ENCODE data around the gene FBH1.
"Not testable (repeated sequence)": the region's sequence is repeated elsewhere in the genome, so short reads cannot be mapped to it uniquely, and the experiment has no call there.

The FBH1 gene

DNA sequence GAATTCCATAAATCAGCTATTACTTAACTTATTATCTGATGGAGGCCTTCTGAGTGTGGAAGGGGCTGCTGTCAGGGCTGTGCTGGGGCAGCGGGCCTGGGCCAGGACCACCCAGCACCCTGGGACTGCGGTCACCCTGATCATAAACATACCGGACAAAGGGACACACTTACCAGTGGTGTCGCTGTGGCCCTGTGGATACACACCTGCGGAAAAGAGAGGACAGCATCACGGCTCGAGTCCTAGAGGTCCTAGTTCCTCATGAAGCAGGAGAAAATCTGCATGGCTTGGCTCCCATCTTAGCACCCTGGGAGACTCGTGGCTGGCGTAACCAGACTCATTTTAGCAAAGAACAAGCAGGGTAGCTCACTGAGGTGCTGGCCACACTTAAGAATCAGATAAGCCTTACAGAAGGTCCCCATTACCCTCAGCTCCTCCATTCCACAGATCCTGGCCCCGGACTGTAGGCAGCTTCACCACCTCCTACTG, 69.6 kb downstream of the FBH1 start:
- DNase-seq (ENCODE audit: low read depth in 3 of 3) = no peak

DNA sequence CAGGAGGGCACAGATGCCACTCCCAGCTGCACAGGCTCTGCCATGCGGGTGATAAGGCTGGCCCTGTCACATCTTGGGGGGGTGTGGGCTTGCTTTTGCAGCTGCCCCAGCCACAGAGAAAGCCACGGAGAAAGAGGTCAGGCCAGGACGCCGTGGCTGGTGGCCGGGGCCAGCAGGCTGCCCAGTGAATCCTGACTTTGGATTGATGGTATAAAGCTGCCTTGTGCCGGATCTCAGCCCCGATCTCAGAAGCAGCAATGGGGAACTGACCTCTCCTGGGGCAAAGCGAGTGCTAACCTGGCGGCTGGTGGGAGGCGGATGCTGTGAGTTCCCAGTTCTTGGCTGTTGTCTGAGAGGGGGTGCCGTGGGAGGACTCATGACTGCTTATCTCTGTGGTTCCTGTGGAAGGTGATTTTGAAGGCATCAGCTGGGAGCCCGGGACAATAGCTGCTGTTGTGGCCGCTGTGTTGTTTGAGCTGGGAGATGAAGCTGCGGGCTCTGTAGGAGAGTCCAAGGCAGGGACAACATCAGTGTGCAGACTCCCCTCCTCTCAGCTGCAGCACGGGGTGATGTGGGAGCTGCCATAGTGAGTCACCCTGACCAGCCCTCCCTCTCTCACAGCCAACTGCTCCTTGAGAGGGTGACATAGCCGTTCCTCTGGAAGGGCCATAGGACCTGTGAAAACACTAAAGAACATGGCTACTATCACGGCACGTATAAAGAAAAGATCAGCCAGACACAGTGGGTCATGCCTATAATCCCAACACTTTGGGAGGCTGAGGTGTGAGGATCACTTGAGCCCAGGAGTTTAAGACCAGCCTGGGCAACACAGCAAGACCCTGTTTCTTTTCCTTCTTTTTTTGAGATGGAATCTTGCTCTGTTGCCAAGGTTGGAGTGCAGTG, 70.3 kb downstream of the FBH1 start:
- no peak for DNase-seq (ENCODE audit: low read depth in 3 of 3)

DNA sequence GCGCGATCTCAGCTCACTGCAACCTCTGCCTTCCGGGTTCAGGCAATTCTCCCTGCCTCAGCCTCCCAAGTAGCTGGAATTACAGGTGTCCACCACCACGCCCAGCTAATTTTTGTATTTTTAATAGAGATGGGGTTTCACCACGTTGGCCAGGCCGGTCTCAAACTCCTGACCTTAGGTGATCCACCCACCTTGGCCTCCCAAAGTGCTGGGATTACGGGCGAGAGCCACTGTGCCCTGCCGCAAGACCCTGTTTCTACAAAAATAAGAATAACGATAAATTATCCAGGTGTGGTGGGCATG, 70.9 kb downstream of the FBH1 start:
- DNase-seq (ENCODE audit: low read depth in 3 of 3) = not testable (repeated sequence)

DNA sequence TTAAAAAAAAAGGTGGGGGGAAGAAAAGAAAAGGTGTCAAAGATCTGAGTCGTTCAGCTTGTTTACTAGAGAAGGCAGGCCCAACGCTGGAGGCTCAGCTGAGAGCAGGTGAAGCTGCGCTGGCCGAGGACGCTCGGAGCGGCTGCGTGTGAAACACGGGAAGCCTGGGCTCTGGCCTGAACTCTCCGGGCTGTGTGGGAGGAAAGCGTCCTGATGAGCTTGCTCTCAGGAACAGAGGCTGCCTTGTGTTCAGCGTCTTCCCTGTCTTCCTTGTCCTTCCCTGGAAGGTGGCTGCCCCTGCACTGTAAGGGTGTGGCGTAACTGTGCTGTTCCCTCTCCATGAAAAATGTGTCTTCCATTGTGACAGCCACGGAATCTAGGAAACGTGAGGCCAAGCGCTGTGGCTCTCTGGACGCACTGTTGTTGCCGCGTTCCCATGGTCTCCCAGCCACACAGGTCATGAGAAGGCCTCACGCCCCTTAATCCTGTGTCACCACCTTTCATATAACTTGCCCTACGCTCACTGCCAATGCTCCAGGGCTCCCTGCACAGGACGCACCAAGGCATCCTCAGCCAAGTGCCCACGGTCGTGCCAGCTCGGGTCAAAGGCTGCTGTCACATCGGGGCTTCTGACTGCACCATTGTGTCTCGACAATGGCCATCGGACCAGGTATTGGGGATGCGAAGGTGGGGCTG, 71.5 kb downstream of the FBH1 start:
- DNase-seq (ENCODE audit: low read depth in 3 of 3) = no peak

DNA sequence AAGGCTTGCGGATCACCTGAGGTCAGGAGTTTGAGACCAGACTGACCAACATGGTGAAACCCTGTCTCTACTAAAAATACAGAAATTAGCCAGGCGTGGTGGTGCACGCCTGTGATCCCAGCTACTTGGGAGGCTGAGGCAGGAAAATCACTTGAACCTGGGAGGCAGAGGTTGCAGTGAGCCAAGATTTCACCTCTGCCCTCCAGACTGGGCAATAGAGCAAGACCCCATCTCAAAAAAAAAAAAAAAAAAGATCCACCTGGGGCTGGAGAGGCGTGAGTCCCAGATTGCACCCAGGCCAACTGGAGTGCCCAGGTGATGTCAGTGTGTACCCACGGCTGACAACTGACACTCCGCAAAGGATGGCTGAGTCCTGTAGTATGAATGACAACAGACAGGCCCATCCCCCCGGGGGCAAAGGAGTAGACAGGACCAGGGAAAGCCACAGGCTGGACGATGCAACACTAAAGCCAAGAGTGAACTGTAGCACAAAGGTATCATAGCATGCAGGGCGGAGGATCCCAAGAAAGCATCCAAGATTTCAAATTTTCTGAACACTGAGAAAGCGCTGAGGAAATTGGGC, 72.4 kb downstream of the FBH1 start:
- not testable (repeated sequence) for DNase-seq (ENCODE audit: low read depth in 3 of 3)

DNA sequence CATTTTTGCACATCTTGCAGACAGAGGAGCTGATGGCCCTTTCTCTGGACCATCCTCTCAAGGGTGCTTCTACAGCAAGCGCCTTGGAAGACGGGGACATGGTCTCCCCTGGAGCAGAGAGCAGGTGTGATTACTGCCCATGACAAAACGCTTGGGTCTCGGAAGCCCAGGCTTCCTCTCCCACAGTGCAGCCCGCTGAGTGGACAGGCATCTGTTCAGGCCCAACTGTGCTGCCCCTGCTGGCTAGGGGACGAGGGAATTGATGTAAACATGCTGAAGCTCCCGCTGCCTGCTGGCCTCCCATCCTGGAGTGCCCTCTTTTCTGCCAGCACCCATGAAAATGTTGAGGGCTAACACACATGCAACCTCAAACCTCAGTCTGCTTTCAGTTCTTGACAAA, 73.0 kb downstream of the FBH1 start:
- no peak for DNase-seq (ENCODE audit: low read depth in 3 of 3)

DNA sequence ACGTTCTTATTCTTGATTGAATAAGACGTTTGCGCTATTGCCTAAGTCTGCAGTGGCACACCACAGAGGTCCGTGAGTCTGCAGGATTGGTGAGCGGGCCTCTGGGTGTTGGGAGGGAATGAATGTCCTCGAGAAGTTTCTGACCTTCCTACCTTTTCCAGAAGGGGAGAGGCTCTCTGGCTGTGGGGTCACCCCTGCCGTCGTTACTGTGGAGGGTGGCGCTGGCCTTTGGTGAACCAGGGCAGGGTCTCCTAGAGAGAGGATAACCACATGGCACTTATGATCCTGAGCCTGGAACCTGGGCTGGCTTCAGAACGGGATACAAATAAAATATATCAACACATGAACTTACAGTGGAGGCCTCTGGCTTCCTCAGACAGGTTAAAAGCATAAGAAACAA, 73.5 kb downstream of the FBH1 start:
- DNase-seq (ENCODE audit: low read depth in 3 of 3) = no peak

DNA sequence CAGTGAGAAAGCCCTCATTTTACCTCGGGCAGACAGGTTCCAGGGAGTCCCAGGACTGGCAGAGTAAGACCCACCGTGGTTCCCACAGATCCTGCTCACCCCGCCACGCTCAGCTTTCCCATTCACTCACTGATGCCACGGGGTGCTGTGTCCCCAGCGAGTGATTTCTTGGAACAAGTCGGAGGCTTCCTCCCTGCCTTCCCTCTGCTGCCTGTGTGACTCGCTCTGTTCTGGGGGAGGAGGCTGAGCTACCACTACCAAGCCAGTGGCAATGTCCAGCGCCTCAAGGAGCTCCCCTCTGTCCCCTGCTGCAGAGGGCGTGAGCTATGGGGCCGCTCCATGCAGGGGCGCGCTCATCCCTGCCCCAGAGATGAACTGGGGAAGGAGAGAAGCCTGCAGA, 74.7 kb downstream of the FBH1 start:
- no peak for DNase-seq (ENCODE audit: low read depth in 3 of 3)

DNA sequence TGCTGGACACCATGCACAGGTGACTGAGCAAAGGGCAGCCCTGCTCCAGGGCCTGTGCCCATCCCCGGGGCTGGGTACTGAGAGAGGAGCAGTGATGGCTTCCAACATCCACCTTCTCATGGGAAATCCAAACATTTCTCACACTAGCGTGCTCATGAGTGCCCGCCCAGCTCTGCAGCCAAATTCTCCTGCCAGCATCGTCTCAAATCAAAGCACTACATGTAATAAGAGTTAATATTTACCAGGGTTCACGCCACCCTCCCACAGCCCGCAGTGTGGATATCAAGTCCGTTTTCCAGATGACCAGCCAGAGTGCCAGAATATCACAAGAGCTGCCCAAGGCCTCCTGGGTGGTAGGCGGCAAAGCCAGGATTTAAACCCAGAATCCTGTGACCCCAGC, 75.2 kb downstream of the FBH1 start:
- no peak for DNase-seq (ENCODE audit: low read depth in 3 of 3)

DNA sequence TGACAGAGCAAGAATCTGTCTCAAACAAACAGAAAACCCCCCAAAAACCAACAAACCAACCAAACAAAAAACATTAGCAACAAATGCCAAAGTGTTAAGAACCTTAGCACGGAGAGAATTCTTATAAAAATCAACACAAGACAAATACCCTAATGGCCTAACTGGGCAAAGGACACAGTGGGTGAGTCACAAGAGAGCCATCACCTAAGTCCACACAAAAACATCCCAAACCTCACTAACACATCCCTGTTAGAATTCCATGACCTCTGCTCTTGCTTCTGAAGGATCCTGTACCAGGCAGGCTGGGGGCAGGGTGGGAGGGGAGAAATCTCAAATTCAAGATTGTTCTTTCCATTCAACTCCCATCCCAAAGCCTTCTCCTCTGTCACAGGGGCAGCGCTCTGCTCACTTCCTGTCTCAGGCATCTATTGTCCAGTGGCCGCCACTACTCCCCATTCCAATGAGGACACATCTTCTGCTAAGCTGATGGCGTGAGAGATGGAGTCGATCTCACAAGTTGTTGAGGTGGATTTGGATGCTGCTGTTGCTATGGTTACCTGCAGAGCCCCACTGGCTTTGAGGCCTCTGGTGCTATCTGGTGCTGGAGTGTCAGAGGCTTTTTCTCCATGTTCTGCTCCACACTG, 78.1 kb downstream of the FBH1 start:
- no peak for DNase-seq (ENCODE audit: low read depth in 3 of 3)

DNA sequence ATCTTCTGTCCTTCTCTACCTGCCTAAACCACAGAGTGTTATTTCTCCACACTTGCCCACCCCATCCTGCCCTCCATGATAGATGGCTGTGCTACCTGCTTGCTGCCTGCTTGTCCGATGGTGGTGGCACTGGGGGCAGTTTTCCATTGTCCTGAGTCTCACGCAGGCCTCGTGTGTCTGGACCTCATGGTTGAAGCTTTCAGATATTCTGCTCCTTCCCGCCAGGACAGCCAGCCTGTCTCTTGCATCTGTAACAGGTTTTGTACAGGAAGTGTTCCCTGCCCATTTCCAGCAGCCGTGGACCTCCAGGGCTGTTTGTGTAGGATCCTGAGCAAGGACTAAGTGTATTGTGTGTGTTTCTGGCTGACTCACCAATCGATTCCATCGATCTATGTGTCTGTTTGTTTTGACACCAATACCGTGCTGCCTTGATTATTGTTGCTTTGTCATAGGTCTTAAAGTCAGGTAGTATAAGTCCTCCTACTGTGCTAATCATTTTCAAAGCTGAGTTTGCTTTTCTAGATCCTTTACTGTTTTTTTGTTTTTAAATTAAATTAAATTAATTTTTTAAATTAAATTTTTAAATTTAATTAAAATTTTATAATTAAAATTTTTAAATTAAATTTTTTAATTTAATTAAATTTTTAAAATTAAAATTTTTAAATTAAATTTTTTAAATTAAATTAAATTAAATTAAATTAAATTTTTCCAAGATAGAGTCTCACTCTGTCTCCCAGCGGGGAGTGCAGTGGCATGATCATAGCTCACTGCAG, 78.8 kb downstream of the FBH1 start:
- DNase-seq (ENCODE audit: low read depth in 3 of 3) = no peak

DNA sequence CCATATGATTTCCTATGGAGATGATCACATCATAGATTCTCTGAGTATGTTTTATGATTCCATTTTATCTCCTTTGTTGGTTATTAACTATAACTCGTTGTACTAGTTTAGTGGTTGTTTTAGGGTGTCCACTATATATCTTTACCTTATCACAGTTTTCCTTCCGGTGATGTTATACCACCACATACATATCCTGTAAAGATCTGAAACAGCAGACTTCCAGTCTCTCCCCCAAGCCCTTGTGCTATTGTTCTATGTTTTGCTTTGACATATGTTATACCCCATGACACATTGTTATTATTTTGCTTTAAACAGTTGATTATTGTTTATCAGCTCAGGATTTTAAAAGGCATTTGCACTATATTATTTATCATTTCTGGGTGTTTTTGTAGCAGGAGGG, 80.0 kb downstream of the FBH1 start:
- no peak for DNase-seq (ENCODE audit: low read depth in 3 of 3)

DNA sequence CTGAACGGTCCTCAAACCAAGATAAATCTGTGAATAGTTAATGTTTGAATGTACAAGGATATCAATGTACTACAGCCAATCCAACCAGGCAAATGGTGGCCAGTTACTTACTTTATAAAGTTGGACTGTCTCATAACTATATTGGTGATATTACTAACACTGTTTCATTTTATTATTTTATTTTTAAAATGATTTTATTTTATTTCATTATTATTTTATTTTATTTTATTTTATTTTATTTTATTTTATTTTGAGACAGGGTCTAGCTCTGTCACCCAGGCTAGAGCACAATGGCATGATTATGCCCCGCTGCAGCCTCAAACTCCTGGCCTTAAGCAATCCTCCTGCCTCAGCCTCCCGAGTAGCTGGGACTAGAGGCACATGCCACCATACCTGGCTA, 80.5 kb downstream of the FBH1 start:
- DNase-seq (ENCODE audit: low read depth in 3 of 3) = no peak

DNA sequence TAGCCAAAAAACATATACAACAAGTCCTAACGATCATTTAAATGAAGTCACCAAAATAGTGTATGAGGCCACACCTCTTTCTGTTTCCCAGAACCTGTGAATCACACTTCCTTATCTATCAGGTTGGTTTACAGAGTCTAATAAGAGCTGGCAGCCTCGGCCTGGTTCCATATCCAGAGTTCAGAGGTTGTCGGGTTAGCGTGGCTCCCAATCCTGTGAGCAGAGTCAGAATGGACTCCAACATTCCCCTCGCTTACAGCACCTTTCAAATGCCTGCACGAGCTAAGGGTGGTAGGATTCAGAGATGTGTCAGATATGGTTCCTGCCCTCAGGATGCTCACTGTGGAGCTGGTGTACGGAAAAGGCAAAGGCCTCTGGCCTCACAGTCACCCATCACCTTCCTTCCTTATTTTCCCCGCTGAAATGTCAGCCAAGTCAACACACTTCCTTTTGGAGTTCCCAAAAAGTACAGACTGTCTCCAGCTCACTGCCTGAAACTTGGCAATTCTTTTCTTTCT, 81.3 kb downstream of the FBH1 start:
- peak in 1 of 3 donors; percentile 20 for DNase-seq (ENCODE audit: low read depth in 3 of 3)

DNA sequence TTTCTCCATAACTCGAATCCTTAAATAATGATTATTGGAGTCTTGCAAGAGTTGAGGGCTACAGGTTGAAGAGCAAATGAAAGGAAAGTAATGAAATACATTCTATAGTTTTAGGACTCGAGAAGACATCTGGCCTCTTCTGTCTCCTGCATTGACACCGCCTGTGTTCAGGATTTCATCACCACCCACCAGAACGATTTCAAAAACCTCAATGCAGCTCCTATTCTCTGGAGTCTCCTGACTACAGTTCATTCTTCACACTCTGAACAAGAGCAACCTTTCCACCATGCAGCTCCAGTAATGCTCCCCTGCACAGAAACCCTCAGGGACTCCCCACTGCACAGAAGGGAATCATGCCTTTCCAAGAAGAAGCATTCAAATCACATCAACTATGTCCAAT, 81.8 kb downstream of the FBH1 start:
- no peak for DNase-seq (ENCODE audit: low read depth in 3 of 3)

DNA sequence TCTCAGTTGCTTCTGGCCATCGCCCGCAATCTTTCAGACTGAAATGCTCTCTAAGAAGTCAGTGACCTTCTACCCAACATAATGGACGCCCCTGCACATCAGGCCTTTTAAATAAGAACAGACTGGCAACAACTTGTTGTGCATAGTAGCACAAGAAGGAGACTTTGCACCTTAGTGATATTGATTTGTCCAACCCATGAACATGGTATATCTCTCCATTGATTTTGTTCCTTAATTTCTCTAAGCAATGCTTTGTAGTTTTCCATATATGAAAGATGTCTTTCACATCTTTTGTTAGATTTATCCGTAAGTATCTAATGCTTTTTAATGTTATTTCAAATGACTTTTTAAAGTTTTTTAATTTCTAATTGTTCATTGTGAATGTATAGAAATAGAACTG, 83.0 kb downstream of the FBH1 start:
- no peak for DNase-seq (ENCODE audit: low read depth in 3 of 3)

DNA sequence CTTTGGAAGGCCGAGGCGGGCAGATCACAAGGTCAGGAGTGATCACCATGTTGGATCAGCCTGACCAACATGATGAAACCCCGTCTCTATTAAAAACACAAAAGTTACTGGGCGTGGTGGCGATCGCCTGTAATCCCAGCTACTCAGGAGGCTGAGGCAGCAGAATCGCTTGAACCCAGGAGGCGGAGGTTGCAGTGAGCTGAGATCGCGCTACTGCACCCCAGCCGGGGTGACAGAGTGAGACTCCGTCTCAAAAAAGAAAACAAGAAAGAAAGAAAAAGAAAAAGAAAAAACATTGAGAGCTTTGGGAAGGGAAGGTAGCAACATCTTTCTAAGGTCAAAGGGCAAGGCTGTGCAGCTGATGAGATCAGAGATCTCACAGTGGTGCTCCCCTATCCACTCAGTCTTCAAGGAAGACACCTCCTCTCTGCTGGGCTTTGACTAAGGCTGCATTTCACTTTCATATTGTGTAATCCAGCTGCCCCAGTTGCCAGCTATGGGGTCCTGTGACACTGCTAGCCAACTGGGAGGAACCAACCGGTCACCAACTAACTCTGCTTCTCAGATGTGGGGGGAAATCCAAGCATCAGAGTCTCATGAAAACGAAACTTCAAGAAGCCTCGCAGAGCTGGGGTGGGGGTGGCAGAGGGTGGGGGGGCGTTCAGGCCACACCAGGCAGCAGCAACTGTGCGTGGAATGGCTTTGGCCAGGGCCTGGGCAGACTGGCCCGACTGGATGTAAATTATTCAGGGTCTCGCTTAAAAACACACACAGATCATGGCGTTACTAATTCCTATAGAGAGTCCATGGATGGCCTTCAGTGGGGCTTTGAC, 85.8 kb downstream of the FBH1 start:
- DNase-seq (ENCODE audit: low read depth in 3 of 3) = peak; percentile 26 to 67 (median 49)

DNA sequence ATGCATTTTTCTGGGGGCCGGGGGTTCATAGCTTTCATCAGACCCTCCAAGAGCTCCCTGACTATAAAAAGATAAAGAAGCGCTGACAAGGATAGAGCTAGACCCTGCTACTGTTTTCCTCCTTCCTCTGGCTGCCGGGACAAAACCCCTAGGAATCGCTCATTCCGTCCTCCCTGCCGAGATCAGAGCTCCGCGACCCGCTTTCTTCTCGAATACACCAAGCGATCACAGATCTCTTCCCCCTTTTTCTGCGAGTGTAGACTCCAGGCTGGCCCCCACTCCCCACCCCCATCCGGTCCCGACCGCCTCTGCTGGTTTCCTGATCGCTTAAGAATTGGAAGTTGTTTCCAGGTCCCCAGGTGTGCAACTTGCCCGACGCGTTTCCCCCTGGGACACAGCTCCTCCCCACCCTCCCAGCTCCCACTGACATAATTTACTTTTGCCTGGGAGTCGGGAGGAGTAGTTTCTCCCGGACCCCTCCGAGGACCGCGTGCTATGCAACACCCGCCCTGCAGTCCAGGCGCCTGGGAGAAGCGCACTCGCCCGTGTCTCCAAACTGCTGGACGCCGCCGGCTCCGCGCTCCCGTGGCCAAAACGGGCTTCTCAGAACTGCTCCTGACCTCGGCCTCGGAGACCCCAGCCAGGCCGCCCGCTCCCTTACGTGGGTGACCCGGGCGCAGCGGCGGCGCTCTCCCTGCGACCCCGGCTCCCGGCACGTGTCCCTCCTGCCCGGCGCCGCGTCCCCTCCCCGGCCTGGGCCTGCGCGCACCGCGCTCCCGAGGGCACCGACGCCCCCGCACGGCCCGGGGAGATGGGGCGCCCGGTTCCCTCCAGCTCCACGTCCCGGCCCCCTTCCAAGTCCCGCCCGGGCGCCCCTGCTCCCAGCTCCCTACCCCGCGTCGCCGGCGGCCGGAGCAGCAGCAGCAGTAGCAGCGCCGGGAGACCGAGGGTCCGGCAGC, 86.7 kb downstream of the FBH1 start:
- DNase-seq (ENCODE audit: low read depth in 3 of 3) = peak; percentile 10 to 53 (median 19)
